ENCODE measurements around the gene NEDD4.

Gene NEDD4

DNA sequence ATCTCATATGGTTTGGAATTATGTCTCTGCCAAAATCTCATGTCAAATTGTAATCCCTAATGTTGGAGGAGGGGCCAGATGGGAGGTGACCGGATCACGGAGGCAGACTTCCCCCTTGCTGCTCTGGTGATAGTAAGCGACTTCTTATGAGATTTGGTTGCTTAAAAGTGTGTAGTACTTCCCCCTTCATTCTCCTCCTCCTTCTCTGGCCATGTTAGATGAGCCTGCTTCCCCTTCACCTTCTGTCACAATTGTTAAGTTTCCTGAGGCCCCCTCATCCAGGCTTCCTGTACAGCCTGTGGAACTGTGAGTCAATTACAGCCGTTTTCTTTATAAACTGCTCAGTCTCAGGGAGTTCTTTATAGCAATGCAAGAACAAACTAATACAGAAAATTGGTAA is 51.1 kb downstream of the NEDD4 start:
- TF ChIP-seq TCF12 (IDR thresholded peaks at IDR 0.05; ENCODE audit: low read depth): no peak

DNA sequence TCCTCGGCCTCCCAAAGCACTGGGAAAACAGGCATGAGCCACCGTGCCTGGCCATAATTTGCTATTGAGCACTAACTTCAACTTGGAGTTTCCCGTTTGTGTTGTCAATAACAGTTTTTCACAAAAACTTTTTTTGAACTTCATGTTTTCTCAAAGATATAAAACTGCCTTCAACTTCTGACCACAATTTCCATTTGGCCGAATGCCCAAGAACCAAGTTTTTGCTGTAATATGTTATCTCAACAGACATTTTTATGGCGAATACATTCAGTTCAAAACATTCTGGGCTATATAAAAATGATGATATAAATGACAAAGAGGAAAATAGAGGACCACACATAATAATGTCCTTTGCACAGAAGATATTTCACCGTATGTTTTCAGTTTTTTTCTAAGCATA is 56.4 kb downstream of the NEDD4 start:
- TF ChIP-seq, protein P1, sequence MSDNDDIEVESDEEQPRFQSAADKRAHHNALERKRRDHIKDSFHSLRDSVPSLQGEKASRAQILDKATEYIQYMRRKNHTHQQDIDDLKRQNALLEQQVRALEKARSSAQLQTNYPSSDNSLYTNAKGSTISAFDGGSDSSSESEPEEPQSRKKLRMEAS (IDR thresholded peaks at IDR 0.05): no peak
- no peak for TF ChIP-seq RAD21 (IDR thresholded peaks at IDR 0.05; ENCODE audit: low read depth)
- TF ChIP-seq ZBTB7A (IDR thresholded peaks at IDR 0.05; ENCODE audit: low read depth): no peak
- no peak for TF ChIP-seq EP300 (IDR thresholded peaks at IDR 0.05; ENCODE audit: borderline replicate concordance)
- TF ChIP-seq TAF1 (IDR thresholded peaks at IDR 0.05; ENCODE audit: low read depth): no peak
- TF ChIP-seq TEAD4 (IDR thresholded peaks at IDR 0.05): no peak
- no peak for TF ChIP-seq NFIC (IDR thresholded peaks at IDR 0.05)
- TF ChIP-seq EGR1 (IDR thresholded peaks at IDR 0.05): no peak
- TF ChIP-seq, protein P2, sequence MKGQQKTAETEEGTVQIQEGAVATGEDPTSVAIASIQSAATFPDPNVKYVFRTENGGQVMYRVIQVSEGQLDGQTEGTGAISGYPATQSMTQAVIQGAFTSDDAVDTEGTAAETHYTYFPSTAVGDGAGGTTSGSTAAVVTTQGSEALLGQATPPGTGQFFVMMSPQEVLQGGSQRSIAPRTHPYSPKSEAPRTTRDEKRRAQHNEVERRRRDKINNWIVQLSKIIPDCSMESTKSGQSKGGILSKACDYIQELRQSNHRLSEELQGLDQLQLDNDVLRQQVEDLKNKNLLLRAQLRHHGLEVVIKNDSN (IDR thresholded peaks at IDR 0.05): no peak
- TF ChIP-seq REST (IDR thresholded peaks at IDR 0.05; ENCODE audit: low read depth): no peak
- TF ChIP-seq CEBPB (IDR thresholded peaks at IDR 0.05): no peak
- TF ChIP-seq CREB1 (IDR thresholded peaks at IDR 0.05; ENCODE audit: low read depth): no peak
- no peak for TF ChIP-seq YY1 (IDR thresholded peaks at IDR 0.05; ENCODE audit: low read depth)
- TF ChIP-seq FOXM1 (IDR thresholded peaks at IDR 0.05; ENCODE audit: borderline replicate concordance, low read depth): no peak

- no peak for TF ChIP-seq YY1 (IDR thresholded peaks at IDR 0.05; ENCODE audit: low read depth)
- TF ChIP-seq, protein P1 (IDR thresholded peaks at IDR 0.05): no peak
- TF ChIP-seq ZBTB7A (IDR thresholded peaks at IDR 0.05; ENCODE audit: low read depth): no peak
- no peak for TF ChIP-seq CEBPB (IDR thresholded peaks at IDR 0.05)
Measured at GRCh38 chr15:55928955-55929354, 64.5 kb downstream of the NEDD4 start.

GRCh38 chr15:55921744-55922143 is 71.7 kb downstream of the NEDD4 start:
- TF ChIP-seq YY1 (IDR thresholded peaks at IDR 0.05; ENCODE audit: low read depth) (no peak), RAD21 (IDR thresholded peaks at IDR 0.05; ENCODE audit: low read depth) (no peak), CREB1 (IDR thresholded peaks at IDR 0.05; ENCODE audit: low read depth) (no peak), REST (IDR thresholded peaks at IDR 0.05; ENCODE audit: low read depth) (no peak), CEBPB (IDR thresholded peaks at IDR 0.05) (no peak), NFIC (IDR thresholded peaks at IDR 0.05) (no peak), TAF1 (IDR thresholded peaks at IDR 0.05; ENCODE audit: low read depth) (no peak), EGR1 (IDR thresholded peaks at IDR 0.05) (no peak), TCF12 (IDR thresholded peaks at IDR 0.05; ENCODE audit: low read depth) (no peak), EP300 (IDR thresholded peaks at IDR 0.05; ENCODE audit: borderline replicate concordance) (no peak), ZBTB7A (IDR thresholded peaks at IDR 0.05; ENCODE audit: low read depth) (no peak), FOXM1 (IDR thresholded peaks at IDR 0.05; ENCODE audit: borderline replicate concordance, low read depth) (no peak), TEAD4 (IDR thresholded peaks at IDR 0.05) (no peak)
- TF ChIP-seq, protein P2 (IDR thresholded peaks at IDR 0.05): no peak
- TF ChIP-seq, protein P1 (IDR thresholded peaks at IDR 0.05): no peak

DNA sequence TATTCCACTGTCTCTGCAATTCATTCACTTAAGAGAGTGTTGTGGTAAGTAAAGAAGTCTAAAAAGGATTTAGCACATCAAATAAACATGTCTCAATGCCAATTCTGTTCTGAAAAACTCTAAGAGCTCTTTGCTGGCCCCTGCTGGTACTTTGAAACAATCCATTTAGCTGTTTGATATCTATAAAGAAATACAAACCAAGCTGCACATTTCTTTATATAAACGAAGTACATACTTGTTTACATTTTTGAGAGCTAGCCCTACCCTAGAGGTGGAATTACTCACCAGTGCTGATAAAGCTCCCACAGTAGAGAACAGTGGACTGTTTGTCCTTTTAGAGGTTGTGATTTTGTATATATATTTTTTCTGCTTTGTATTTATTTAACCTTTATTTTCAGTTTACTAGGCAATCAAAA is 75.5 kb downstream of the NEDD4 start:
- TF ChIP-seq RAD21 (IDR thresholded peaks at IDR 0.05; ENCODE audit: low read depth) (peak; percentile 47), REST (IDR thresholded peaks at IDR 0.05; ENCODE audit: low read depth) (no peak)

Measured in Ishikawa (cell line).